HepG2 (cell line): ENCODE results near the gene OVCA2. TPM values are rescaled to one million over a fixed set of nuclear protein-coding genes. Genes with fewer than 3 reads are reported as not detected.

Experiments
- ATAC-seq: fragments of 200-7000 bp; cut with Tn5 transposase; 3 replicates; pipeline ENCODE4 v1.9.1; 2020; ENCODE audit warnings: mild to moderate bottlenecking, moderate library complexity
- BruUV-seq: library from RNA; stranded (reverse); fragments of 400-500 nt; replicated peaks from 2 replicates; lab custom pipeline; 2021; lab: Mats Ljungman, UMichigan
- CTCF ChIA-PET: fragments of 300-600 bp; formaldehyde crosslinking; extraction: SDS; loops from one replicate; lab custom pipeline; 2021; ENCODE audit warnings: low total read pairs, inconsistent platforms, low intra/inter-chr PET ratio; lab: Yijun Ruan, JAX
- POLR2A ChIA-PET: fragments of 350-600 bp; sonication (Branson Sonifier 250); formaldehyde crosslinking; loops from one replicate; lab custom pipeline; 2020; ENCODE audit warnings: antibody characterized with exemption, inconsistent platforms; lab: Yijun Ruan, JAX
- DNase-seq: peaks from one replicate; pipeline ENCODE4 v3.0.0-alpha.2; 2015; ENCODE audit warnings: low spot score
- FAIRE-seq: peaks from 3 replicates; lab custom pipeline; 2011; peaks lifted over from hg19 to GRCh38; lab: Jason Lieb, UNC
- H2AFZ ChIP-seq: one replicate; pipeline ENCODE4 v1.6.1; 2011; ENCODE audit warnings: low read length, inconsistent platforms
- H3K27ac ChIP-seq: fragments of 300-600 bp; 3 replicates; pipeline ENCODE4 v1.8.0; 2011; ENCODE audit warnings: mixed run types, mild to moderate bottlenecking, mixed read lengths, low read length, inconsistent platforms; ENCODE audit not compliant: insufficient read depth; ENCODE audit errors: extremely low read length
- H3K27me3 ChIP-seq, 2 experiments: fragments of 200-600 bp in 1 of 2; 2 replicates in 1 of 2; 3 replicates in 1 of 2; pipeline versions ENCODE4 v1.6.0 to v1.8.0; 2011; ENCODE audit warnings: low read length in 2 of 2, mild to moderate bottlenecking in 2 of 2, moderate library complexity in 2 of 2, inconsistent platforms in 1 of 2; ENCODE audit not compliant: insufficient read depth in 2 of 2, control insufficient read depth in 1 of 2
- H3K36me3 ChIP-seq, 2 experiments: fragments of 200-600 bp in 1 of 2; replicated peaks in 1 of 2; 2 replicates in 1 of 2; 3 replicates in 1 of 2; pipeline versions ENCODE4 v1.5.1 to v1.8.0; 2011; ENCODE audit warnings: low read length in 2 of 2, inconsistent platforms in 1 of 2; ENCODE audit not compliant: insufficient read depth in 2 of 2, control insufficient read depth in 1 of 2
- H3K4me1 ChIP-seq: 2 replicates; pipeline ENCODE4 v1.5.1; 2012; ENCODE audit warnings: low read length, inconsistent platforms; ENCODE audit not compliant: insufficient read depth
- H3K4me2 ChIP-seq: 2 replicates; pipeline ENCODE4 v1.6.0; 2011; ENCODE audit warnings: low read depth, low read length, inconsistent platforms
- H3K4me3 ChIP-seq, 3 experiments: fragments of 200-600 bp in 1 of 3; sonication (generic), shearing (Covaris generic) in 1 of 3; replicated peaks in 1 of 3; 2 replicates each; pipeline ENCODE4 v1.5.1; 2011 to 2016; ENCODE audit warnings: low read length in 3 of 3, inconsistent platforms in 2 of 3, low read depth in 2 of 3, mild to moderate bottlenecking in 2 of 3, control low read depth in 1 of 3, mixed read lengths in 1 of 3; ENCODE audit not compliant: insufficient read depth in 1 of 3
- H3K79me2 ChIP-seq: one replicate; pipeline ENCODE4 v1.6.1; 2011; ENCODE audit warnings: low read length, inconsistent platforms; ENCODE audit not compliant: insufficient read depth
- H3K9ac ChIP-seq: 2 replicates; pipeline ENCODE4 v1.6.0; 2011; ENCODE audit warnings: mild to moderate bottlenecking, low read depth, low read length, inconsistent platforms; ENCODE audit not compliant: insufficient read depth
- H3K9me3 ChIP-seq: 2 replicates; pipeline ENCODE4 v1.5.1; 2012; ENCODE audit warnings: mild to moderate bottlenecking, low read length
- H4K20me1 ChIP-seq: 2 replicates; pipeline ENCODE4 v1.6.0; 2011; ENCODE audit warnings: inconsistent platforms, mild to moderate bottlenecking, low read length, moderate library complexity; ENCODE audit not compliant: insufficient read depth
- CEBPZ ChIP-seq: IDR thresholded peaks from 2 replicates; pipeline ENCODE4 v1.6.1; 2012; ENCODE audit warnings: low read length, improper control_type of control experiment
- CENPT ChIP-seq: sonication (generic); formaldehyde crosslinking; IDR thresholded peaks from 2 replicates; pipeline ENCODE4 v1.8.0; 2022; ENCODE audit warnings: low read depth, mild to moderate bottlenecking, moderate library complexity, missing genetic modification reagents
- MLX ChIP-seq: IDR thresholded peaks from 2 replicates; pipeline ENCODE4 v1.6.1; 2016
- NFYB ChIP-seq: sonication (generic); formaldehyde crosslinking; IDR thresholded peaks from 2 replicates; pipeline ENCODE4 v1.4.0; 2020; ENCODE audit warnings: missing genetic modification reagents
- PPARG ChIP-seq: conservative IDR thresholded peaks from 2 replicates; pipeline ENCODE4 v1.6.1; 2016; ENCODE audit warnings: missing biosample characterization, missing genetic modification reagents
- SMARCC2 ChIP-seq: fragments of 450-650 bp; IDR thresholded peaks from 2 replicates; pipeline ENCODE4 v1.6.1; 2017; ENCODE audit warnings: antibody characterized with exemption, mild to moderate bottlenecking
- TRIM24 ChIP-seq: sonication (generic); formaldehyde crosslinking; IDR thresholded peaks from 2 replicates; pipeline ENCODE4 v1.8.0; 2022; ENCODE audit warnings: mild to moderate bottlenecking, missing genetic modification reagents
- YEATS4 ChIP-seq: sonication (generic); formaldehyde crosslinking; IDR thresholded peaks from 2 replicates; pipeline ENCODE4 v1.4.0; 2020; ENCODE audit warnings: missing genetic modification reagents, borderline replicate concordance
- ZFP90 ChIP-seq: sonication (generic); formaldehyde crosslinking; IDR thresholded peaks from 2 replicates; pipeline ENCODE4 v1.8.0; 2022; ENCODE audit warnings: missing genetic modification reagents, mild to moderate bottlenecking, inconsistent platforms, borderline replicate concordance
- ZNF142 ChIP-seq: sonication (generic); formaldehyde crosslinking; IDR thresholded peaks from 2 replicates; pipeline ENCODE4 v1.4.0; 2020; ENCODE audit warnings: missing genetic modification reagents
- ZNF776 ChIP-seq: sonication (generic); formaldehyde crosslinking; IDR thresholded peaks from 2 replicates; pipeline ENCODE4 v1.4.0; 2020; ENCODE audit warnings: mild to moderate bottlenecking, missing genetic modification reagents
- WGBS: methylation state at CpG from one replicate; pipeline ENCODE4 v1.1.6; 2017; ENCODE audit warnings: low lambda C conversion rate; 5-methylcytosine and 5-hydroxymethylcytosine counted together
- in situ Hi-C: cut with HindIII; loops from 2 replicates; pipeline ENCODE4 v1.10.0; 2017; ENCODE audit warnings: low pct_unique_long_range_greater_than_20kb; ENCODE audit not compliant: extremely low pct_ligation_motif_present
- intact Hi-C: fragments of 100-400 bp; cut with micrococcal nuclease; formaldehyde crosslinking; loops from one replicate; pipeline ENCODE4 v1.10.0; 2022; ENCODE audit not compliant: unreplicated experiment
- polyA plus RNA-seq, 8 experiments: library from polyadenylated mRNA; depleted of rRNA in 3 of 8; stranded (reverse) in 7 of 8; unstranded in 1 of 8; fragments of >200 nt; fragmentation: Illumina TruSeq in 4 of 8; extraction: Trizol in 4 of 8; gene quantifications; 2 replicates each; pipeline versions ENCODE4 v1.2.1 to v1.2.3, GENCODE V29; 2011 to 2016; ENCODE audit warnings: low read depth in 4 of 8, missing spikeins in 1 of 8, mixed read lengths in 1 of 8; ENCODE audit not compliant: insufficient read depth in 1 of 8
- total RNA-seq, 5 experiments: library from RNA; depleted of rRNA; stranded (reverse); fragments of >200 nt; fragmentation: Illumina TruSeq; extraction: Trizol; gene quantifications; 2 replicates each; pipeline ENCODE4 v1.2.3, GENCODE V29; 2016; ENCODE audit warnings: low read depth in 1 of 5

The OVCA2 gene
- total and polyA plus RNA-seq, 2 of the 13 experiments (the other 11 are each of a cell fraction or from before 2014, with no cell fraction given): 23.7 to 28.2 TPM

- intact Hi-C loops (loop anchor here (10.0 kb wide), 2 partner anchors 55 to 145 kb away; no protein-coding TSS in a partner anchor), in situ Hi-C loops (loop anchor here (5.0 to 25.0 kb wide), 2 partner anchors 123 to 318 kb away; partner anchors contain the start of genes TLCD2 and WDR81)
- DNase-seq (peak; percentile 92), ATAC-seq (peak; percentile 94), FAIRE-seq (peak; percentile 99)
- BruUV-seq: TSS peak; percentile 78
- peaks cover 0 to 24% of the 10 kb centered on the region in 2 experiments; a peak in 2 of 5 replicates for H3K27me3 ChIP-seq
- WGBS: 1% methylated on average over 20 of the region's 59 CpGs
- H2AFZ ChIP-seq: no peak within 1 kb of the TSS
- H3K4me3 ChIP-seq: peak within 1 kb of the TSS; percentile 89 to 98 (median 96)
- CTCF ChIA-PET: interaction anchor here (0.8 to 1.4 kb wide), 2 partner anchors 121 to 147 kb away, joined by 4 to 15 read pairs; no protein-coding TSS in a partner anchor
- peak within 1 kb of the TSS; percentile 87 for H3K4me2 ChIP-seq
- POLR2A ChIA-PET: interaction anchor here (0.6 to 1.9 kb wide), 3 partner anchors 33 to 73 kb away, joined by 3 to 4 read pairs (median 4); no protein-coding TSS in a partner anchor
- peak within 1 kb of the TSS; percentile 52 for H3K27ac ChIP-seq
- peak within 1 kb of the TSS; percentile 87 for H3K9ac ChIP-seq
- H4K20me1 ChIP-seq: peaks cover 4% of the 10 kb centered on the region
- peaks cover 6% of the 10 kb centered on the region for H3K79me2 ChIP-seq
- peaks cover 3 to 8% of the 10 kb centered on the region in 2 experiments; a peak in 4 of 5 replicates for H3K36me3 ChIP-seq
- no peaks in the 10 kb centered on the region for H3K9me3 ChIP-seq
- H3K4me1 ChIP-seq: peaks cover 32% of the 10 kb centered on the region
- TF ChIP-seq TRIM24 (CRISPR knock-in tag) (no peak), CENPT (0 out of 2 replicates have a peak, but pooled peaks have one; percentile 70), CEBPZ (no peak), ZNF776 (CRISPR knock-in tag) (peak; percentile 94; the same call in 1 of the 2 replicates), ZNF142 (CRISPR knock-in tag) (no peak), YEATS4 (CRISPR knock-in tag) (peak; percentile 77), SMARCC2 (no peak), MLX (CRISPR knock-in tag) (peak; percentile 76), PPARG (CRISPR knock-in tag) (0 out of 2 replicates have a peak, but pooled peaks have one; percentile 27), ZFP90 (CRISPR knock-in tag) (no peak; the same call in 1 of the 2 replicates), NFYB (CRISPR knock-in tag) (no peak)
These were observed 11.7 kb upstream of the OVCA2 start, which contains the start of gene DPH1 for GRCh38 chr17:2029911-2030778. DPH1 (plus strand) TSS chr17:2030153; CDS start chr17:2030170, 17 bp downstream.
